ENCODE data around the gene PADI2.

GRCh38 chr1:17119773-17120480, 676 bp upstream of the PADI2 start:
- TF ChIP-seq, protein P1, sequence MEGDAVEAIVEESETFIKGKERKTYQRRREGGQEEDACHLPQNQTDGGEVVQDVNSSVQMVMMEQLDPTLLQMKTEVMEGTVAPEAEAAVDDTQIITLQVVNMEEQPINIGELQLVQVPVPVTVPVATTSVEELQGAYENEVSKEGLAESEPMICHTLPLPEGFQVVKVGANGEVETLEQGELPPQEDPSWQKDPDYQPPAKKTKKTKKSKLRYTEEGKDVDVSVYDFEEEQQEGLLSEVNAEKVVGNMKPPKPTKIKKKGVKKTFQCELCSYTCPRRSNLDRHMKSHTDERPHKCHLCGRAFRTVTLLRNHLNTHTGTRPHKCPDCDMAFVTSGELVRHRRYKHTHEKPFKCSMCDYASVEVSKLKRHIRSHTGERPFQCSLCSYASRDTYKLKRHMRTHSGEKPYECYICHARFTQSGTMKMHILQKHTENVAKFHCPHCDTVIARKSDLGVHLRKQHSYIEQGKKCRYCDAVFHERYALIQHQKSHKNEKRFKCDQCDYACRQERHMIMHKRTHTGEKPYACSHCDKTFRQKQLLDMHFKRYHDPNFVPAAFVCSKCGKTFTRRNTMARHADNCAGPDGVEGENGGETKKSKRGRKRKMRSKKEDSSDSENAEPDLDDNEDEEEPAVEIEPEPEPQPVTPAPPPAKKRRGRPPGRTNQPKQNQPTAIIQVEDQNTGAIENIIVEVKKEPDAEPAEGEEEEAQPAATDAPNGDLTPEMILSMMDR (IDR thresholded peaks at IDR 0.05): no peak
- no peak for TF ChIP-seq POLR2A (IDR thresholded peaks at IDR 0.05)

Measured in uterus (tissue), 2 donors.